Activated CD4-positive, alpha-beta T cell treated with anti-CD3 and anti-CD28 coated beads for 4 hours (primary cell): ENCODE results near the gene LENEP.
A peak's percentile ranks its signal among the peaks of the same experiment; 100 is the strongest.
"Not testable (repeated sequence)": the region's sequence is repeated elsewhere in the genome, so short reads cannot be mapped to it uniquely, and the experiment has no call there.

Experiments used
- DNase-seq, 2 donors: peaks; one replicate each; pipeline ENCODE4 v3.0.0-alpha.2; 2020

Gene LENEP

GRCh38 chr1:154975409-154976059, 17.9 kb upstream of the LENEP start:
- DNase-seq, result peak; percentile 41 to 59

DNA sequence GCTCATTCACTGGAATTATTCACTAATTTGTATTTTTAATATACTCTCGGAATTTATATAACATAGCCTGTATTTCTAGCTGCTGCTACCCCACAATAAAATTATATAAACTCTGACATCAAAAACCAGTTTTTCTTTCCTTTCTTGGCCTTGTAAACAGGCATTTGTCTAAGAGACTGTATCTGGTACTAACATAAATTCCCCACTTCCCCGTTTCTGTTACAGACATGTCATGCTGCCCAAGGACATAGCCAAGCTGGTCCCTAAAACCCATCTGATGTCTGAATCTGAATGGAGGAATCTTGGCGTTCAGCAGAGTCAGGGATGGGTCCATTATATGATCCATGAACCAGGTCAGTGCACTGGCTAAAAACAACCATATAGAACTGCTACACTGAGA, 15.6 kb upstream of the LENEP start:
- DNase-seq, result not testable (repeated sequence)

GRCh38 chr1:154978360-154978759, 15.0 kb upstream of the LENEP start:
- DNase-seq, result no peak

DNA sequence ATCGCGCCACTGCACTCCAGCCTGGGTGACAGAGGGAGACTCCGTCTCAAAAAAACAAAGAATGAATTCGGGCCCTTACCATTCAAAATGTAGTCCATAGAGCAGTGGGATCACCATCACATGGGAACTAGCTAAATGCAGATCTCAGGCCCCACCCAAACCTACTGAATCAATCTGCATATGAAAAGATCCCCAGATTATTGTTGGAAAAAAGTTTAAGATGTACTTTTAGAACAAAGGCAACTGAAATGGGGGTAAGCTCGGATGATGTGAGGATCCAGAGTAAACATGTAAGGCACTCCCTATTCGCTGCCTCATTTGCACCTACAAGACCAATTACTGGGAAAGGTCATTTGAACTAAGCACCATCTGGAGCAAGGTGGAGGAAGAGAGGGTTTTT, 11.0 kb upstream of the LENEP start:
- no peak for DNase-seq

DNA sequence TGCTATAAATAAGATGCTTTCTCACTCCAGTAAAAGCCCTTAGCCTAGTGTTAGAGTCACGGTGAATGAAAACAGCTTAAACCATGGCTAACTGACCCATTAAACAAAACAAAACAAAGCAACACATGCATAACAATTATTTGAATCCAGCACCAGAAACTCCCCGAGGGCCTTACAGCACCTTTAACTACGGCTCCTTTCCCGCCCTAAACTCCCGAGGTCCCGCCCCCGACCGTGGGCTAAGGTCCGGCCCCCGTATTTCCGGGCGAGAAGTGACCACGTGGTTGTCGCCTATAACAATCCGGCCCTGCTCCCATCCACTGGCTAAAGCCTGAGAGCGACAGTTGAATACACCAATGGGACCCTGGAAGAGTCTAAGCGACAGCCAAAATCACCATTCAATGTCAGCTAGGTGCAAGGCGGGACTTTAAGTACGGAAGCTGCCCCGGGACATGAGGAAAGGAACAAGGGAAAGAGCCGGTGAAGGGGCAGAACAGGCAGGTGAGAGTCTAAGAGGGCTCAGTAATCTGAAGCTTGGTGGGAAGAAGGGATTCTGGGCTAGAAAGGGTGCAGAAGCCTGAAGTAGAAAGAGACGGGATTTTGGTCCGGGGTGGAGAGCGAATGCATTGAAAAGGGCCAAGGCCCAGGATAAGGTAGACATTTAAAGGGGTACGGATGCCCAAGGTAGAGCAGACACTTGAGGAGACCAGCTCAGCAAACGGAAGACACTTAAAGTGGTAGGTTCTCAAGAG, 10.3 kb upstream of the LENEP start, which contains the start of gene FLAD1:
FLAD1 (plus strand) TSS at position 448 of the 752 bp plus-strand sequence. CDS start 351 bp downstream, outside the sequence.
- peak; percentile 94 to 95 for DNase-seq

DNA sequence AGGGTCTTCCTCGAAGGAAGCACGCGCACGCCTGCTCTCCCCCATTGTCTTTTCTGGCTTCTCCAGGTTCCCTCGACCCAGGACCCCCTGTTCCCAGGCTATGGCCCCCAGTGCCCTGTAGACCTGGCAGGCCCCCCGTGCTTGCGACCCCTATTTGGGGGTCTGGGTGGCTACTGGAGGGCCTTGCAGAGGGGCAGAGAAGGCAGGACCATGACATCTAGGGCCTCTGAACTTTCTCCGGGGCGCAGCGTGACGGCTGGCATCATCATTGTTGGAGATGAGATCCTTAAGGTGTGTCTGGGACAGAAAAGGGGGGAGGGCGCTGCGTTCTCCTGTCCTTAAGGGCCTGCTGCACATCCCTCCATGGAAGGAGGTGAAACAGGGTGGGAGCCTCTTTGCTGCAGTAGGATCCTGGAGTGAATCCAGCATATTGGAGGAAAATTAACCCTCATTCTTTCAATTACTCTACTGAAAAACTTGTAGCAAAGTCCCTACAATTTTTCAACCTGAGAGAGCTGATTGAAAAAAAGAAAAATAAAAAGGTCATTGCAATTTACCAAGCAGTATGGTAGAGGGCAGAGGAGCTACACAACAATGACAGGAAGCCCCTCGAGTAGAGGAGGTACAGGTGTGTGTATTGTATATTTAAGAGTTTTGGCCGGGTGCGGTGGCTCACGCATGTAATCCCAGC, 9.5 kb upstream of the LENEP start:
- no peak for DNase-seq

- DNase-seq, result not testable (repeated sequence)
Measured at GRCh38 chr1:154986736-154987135, 6.7 kb upstream of the LENEP start.

DNA sequence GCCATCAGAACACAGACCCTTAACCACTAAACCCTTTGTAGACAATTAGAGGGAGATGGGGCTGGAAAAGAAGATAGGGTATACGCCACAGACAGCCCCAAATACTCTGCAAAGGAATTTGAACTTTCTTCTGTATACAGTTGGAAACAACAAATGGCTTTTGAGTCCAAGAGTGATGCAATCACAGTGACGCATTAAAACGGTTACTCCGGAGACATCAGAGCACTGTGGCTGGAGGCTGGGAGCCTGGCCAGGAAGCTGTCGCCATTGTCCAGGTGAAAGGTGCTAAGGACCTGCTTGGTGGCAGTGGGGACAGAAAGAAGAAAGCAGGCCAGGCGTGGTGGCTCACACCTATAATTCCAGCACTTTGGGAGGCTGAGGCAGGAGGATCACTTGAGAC, 6.1 kb upstream of the LENEP start:
- no peak for DNase-seq

- no peak for DNase-seq
Measured at GRCh38 chr1:154988058-154988954, 5.1 kb upstream of the LENEP start.

DNA sequence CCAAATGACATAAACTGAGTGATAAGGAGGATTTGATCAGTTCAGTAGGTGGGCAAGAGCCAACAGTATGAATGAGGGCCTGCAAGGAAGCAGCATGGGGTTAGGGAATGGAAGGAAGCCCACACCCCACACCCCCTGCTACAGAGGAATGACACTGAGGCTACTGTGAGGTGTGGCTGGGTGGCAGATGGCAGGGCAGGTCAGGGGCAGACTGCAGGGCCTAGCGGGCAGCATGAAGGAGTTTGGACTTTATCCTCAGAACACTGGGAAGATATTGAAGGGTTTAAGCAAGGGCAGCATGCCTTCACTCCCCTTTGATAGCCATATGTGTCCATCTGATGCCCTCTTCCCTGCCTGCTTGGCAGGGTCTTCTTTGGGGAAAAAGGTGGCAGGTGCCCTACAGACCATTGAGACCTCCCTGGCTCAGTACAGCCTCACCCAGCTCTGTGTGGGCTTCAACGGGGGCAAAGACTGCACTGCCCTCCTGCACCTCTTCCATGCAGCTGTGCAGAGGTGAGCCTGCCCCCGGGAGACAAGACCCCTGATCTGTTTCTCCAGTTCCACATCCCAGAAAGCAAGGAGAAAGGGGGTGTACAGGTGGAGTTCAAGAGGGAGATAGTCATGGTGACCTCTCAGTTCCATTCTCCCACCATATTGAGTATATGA, 4.1 kb upstream of the LENEP start:
- DNase-seq, result no peak

GRCh38 chr1:154990276-154990675, 3.1 kb upstream of the LENEP start:
- DNase-seq, result no peak

GRCh38 chr1:154992721-154993571, 440 bp upstream of the LENEP start:
- DNase-seq, result no peak

DNA sequence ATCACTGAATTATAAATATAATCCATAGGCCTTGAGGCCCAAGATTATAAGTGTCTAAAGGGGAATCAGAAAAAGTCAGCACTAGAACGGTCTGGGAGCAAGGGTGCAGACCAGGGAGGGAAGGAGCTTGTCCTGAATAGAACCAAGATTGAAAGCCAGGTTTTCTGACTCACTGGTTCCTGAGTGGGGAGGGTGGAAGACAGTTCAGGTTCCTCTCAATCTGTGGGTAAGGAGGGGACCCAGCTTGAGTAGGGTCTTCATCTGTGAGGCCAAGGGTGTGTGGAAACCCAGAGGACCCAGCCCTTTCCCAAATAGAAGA, 842 bp downstream of the LENEP start:
- no peak for DNase-seq

GRCh38 chr1:154994591-154994990, 1.2 kb downstream of the LENEP start:
- DNase-seq, result no peak

DNA sequence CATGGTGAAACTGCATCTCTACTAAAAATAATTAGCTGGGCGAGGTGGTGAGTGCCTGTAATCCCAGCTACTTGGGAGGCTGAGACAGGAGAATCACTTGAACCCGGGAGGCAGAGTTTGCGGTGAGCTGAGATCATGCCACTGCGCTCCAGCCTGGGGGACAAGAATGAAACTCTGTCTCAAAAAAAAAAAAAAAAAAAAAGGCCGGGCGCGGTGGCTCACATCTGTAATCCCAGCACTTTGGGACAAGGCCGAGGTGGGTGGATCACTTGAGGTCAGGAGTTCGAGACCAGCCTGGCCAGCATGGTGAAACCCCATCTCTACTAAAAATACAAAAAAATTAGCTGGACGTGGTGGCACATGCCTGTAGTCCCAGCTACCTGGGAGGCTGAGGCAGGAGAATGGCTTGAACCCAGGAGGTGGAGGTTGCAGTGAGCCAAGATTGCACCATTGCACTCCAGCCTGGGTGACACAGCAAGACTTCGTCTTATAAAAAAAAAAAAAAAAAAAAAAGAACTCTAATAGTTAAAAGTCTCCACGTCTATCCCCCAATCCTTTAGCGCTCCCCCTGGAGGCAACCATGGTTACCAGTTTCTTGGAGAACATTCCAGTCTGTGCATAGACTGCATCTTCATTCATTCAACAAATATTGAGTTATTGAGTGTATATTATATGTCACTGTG, 2.1 kb downstream of the LENEP start:
- not testable (repeated sequence) for DNase-seq

- no peak for DNase-seq
Measured at GRCh38 chr1:154996966-154997701, 3.7 kb downstream of the LENEP start.

DNA sequence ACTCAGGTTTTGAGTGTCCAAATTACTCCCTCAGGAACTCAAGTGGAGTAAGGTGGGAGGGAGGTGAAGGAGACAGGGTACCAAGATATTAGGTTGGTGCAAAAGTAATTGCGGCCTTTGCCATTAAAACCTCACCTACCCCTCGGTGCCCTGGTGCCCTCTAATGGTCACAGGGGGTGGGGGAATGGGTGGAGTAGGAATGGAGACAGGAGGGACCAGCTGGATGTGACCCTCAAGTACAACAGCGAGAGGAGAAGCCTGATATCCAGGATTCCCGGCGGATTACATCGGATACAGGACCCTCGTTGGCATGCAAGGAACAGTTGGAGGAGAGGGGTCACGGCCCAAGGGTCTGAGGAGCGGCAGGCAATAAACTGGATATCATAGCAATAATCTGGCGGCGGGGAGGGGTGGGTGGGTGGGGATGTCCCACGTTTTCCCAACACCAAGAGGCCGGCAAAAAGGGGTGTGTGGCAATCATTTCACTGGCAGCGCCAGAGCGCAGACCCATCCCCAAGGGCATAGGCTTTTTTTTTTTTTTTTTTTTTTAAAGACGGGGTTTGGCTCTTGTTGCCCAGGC, 4.9 kb downstream of the LENEP start:
- DNase-seq, result no peak

GRCh38 chr1:154998818-154999570, 5.6 kb downstream of the LENEP start:
- peak; percentile 71 to 72 for DNase-seq
